Right lobe of liver (tissue), 6 donors: ENCODE data around the gene NELL2. TPM values are rescaled to one million over a fixed set of nuclear protein-coding genes. Genes with fewer than 3 reads are reported as not detected.

Experiments
- ATAC-seq, 4 donors: fragments of 200-7000 bp; cut with Tn5 transposase; one replicate each; pipeline ENCODE4 v1.9.1; 2020; ENCODE audit warnings: mild to moderate bottlenecking in 4 of 4, moderate library complexity in 4 of 4
- DNase-seq, 3 donors: peaks; one replicate each; pipeline ENCODE4 v3.0.0-alpha.2; 2020
- H3K27ac ChIP-seq, 3 donors: fragments of 200-600 bp; one replicate each; pipeline ENCODE4 v1.8.0; 2022
- H3K27me3 ChIP-seq, 2 donors: fragments of 200-600 bp; one replicate each; pipeline ENCODE4 v1.8.0; 2022
- H3K36me3 ChIP-seq, 4 donors: fragments of 200-600 bp; sonication (generic) in 1 of 4; one replicate each; pipeline versions ENCODE4 v1.5.1 to v1.8.0; 2017 to 2022; ENCODE audit warnings: control low read depth in 1 of 4
- H3K4me1 ChIP-seq, 4 donors: fragments of 200-600 bp; sonication (generic) in 1 of 4; one replicate each; pipeline versions ENCODE4 v1.5.1 to v1.8.0; 2017 to 2022; ENCODE audit warnings: control low read depth in 1 of 4
- H3K4me3 ChIP-seq, 3 donors: fragments of 200-600 bp; one replicate each; pipeline ENCODE4 v1.8.0; 2022
- H3K9me3 ChIP-seq, 4 donors: fragments of 200-600 bp; sonication (generic) in 1 of 4; one replicate each; pipeline versions ENCODE4 v1.5.1 to v1.8.0; 2017 to 2022; ENCODE audit warnings: control low read depth in 1 of 4
- CTCF ChIP-seq, 4 donors: fragments of 200-600 bp in 3 of 4; fragments of 450-650 bp in 1 of 4; IDR thresholded peaks; one replicate each; pipeline versions ENCODE4 v1.5.1 to v1.8.0; 2016 to 2022; ENCODE audit warnings: antibody characterized with exemption in 4 of 4, mild to moderate bottlenecking in 2 of 4
- POLR2A ChIP-seq: fragments of 450-650 bp; IDR thresholded peaks from one replicate; pipeline ENCODE4 v1.6.1; 2017; ENCODE audit warnings: antibody characterized with exemption, mild to moderate bottlenecking
- WGBS: methylation state at CpG from one replicate; pipeline ENCODE4 v1.1.6; 2018; ENCODE audit warnings: low coverage, low lambda C conversion rate; ENCODE audit not compliant: insufficient coverage; ENCODE audit errors: missing lambda C conversion rate; 5-methylcytosine and 5-hydroxymethylcytosine counted together
- intact Hi-C, 2 donors: fragments of 100-400 bp; cut with DNase I; formaldehyde crosslinking; loops; one replicate each; pipeline versions ENCODE4 v1.11.2 to v1.14.1; 2022
- total RNA-seq, 6 experiments: library from RNA; depleted of rRNA in 2 of 6; stranded (reverse); fragments of >200 nt in 2 of 6; fragmentation: NEBNext Ultra II Directional in 3 of 6; extraction: Animal tissue kit (Norgen Biotek cat#: 25700) in 3 of 6; gene quantifications; one replicate each; pipeline versions ENCODE4 v1.1.0 to v1.2.4, GENCODE V29; 2016 to 2023
- donor health status: DM: no; HTN: yes; CAD: no.
- donor health status: DM: no; HTN: no; CAD: no.
- donor health status: DM: no; HTN: no; CAD: no.
- donor health status: DM: no; HTN: yes; CAD: no.
- donor health status: DM: no; HTN: yes; CAD: no.

Gene NELL2
- total RNA-seq, 6 experiments from 2014 or later = 0.15 to 0.43 (median 0.43) TPM; not detected in 3

- DNase-seq = no peak
- Histone ChIP-seq H3K4me3 (no peak overlapping the region), H3K4me1 (no peaks in the 10 kb centered on the region), H3K27me3 (no peaks in the 10 kb centered on the region), H3K36me3 (no peaks in the 10 kb centered on the region), H3K9me3 (no peaks in the 10 kb centered on the region), H3K27ac (no peak overlapping the region)
- ATAC-seq = no peak
- WGBS = 63% methylated on average over 1 of the region's 1 CpG
- intact Hi-C loops = no loop called here
- TF ChIP-seq POLR2A (no peak), CTCF (IDR thresholded peaks at IDR 0.05) (no peak)
These were observed 343.2 kb downstream of the NELL2 start for GRCh38 chr12:44532940-44533339.

- intact Hi-C loops = no loop called here
- Histone ChIP-seq H3K27me3 (no peaks in the 10 kb centered on the region), H3K9me3 (no peaks in the 10 kb centered on the region), H3K36me3 (no peaks in the 10 kb centered on the region), H3K27ac (no peak overlapping the region), H3K4me1 (no peaks in the 10 kb centered on the region), H3K4me3 (no peak overlapping the region)
- 43% methylated on average over 2 of the region's 2 CpGs for WGBS
- ATAC-seq (no peak), DNase-seq (no peak)
- TF ChIP-seq CTCF (IDR thresholded peaks at IDR 0.05) (no peak), POLR2A (no peak)
These were observed 344.7 kb downstream of the NELL2 start for GRCh38 chr12:44531320-44531971.

- no peak for TF ChIP-seq CTCF (IDR thresholded peaks at IDR 0.05)
- DNase-seq (no peak), ATAC-seq (no peak)
- H3K4me1 ChIP-seq = no peaks in the 10 kb centered on the region
- WGBS = 78% methylated on average over 9 of the region's 9 CpGs
- H3K9me3 ChIP-seq = no peaks in the 10 kb centered on the region
- H3K27me3 ChIP-seq = no peaks in the 10 kb centered on the region
- H3K27ac ChIP-seq = no peak overlapping the region
- no peak overlapping the region for H3K4me3 ChIP-seq
- intact Hi-C loops = no loop called here
- no peaks in the 10 kb centered on the region for H3K36me3 ChIP-seq
These were observed 349.4 kb downstream of the NELL2 start for GRCh38 chr12:44526655-44527182.

- no peaks in the 10 kb centered on the region for H3K27me3 ChIP-seq
- DNase-seq (no peak), ATAC-seq (peak in 2 of 4 donors; percentile 55 to 57)
- no peak for TF ChIP-seq POLR2A
- no peak for TF ChIP-seq CTCF (IDR thresholded peaks at IDR 0.05)
- no peaks in the 10 kb centered on the region for H3K9me3 ChIP-seq
- H3K27ac ChIP-seq = no peak overlapping the region
- WGBS = 45% methylated on average over 4 of the region's 4 CpGs
- no peak overlapping the region for H3K4me3 ChIP-seq
- intact Hi-C loops = no loop called here
- H3K36me3 ChIP-seq = no peaks in the 10 kb centered on the region
- no peaks in the 10 kb centered on the region for H3K4me1 ChIP-seq
These were observed 350.1 kb downstream of the NELL2 start for GRCh38 chr12:44525806-44526654.
